GM19025 (cell line): ENCODE results near the gene ZNF274.
"Not testable (repeated sequence)": the region's sequence is repeated elsewhere in the genome, so short reads cannot be mapped to it uniquely, and the experiment has no call there.

Experiments
- ATAC-seq: cut with Tn5 transposase; IDR thresholded peaks from one replicate; pipeline ENCODE4 v1.9.1; 2021; ENCODE audit warnings: mild to moderate bottlenecking, low read depth, moderate library complexity; ENCODE audit not compliant: unreplicated experiment

Gene ZNF274

GRCh38 chr19:58182989-58183816 is at the start of gene ZNF274:
Gene ZNF274 (plus strand): TSS chr19:58183061. CDS start chr19:58183966, 905 bp downstream.
- peak; percentile 93 for ATAC-seq

GRCh38 chr19:58134244-58134643 is 48.6 kb upstream of the ZNF274 start:
- no peak for ATAC-seq

- no peak for ATAC-seq
Measured at GRCh38 chr19:58145849-58146248, 37.0 kb upstream of the ZNF274 start.

GRCh38 chr19:58147475-58147874 is 35.4 kb upstream of the ZNF274 start:
- not testable (repeated sequence) for ATAC-seq

GRCh38 chr19:58150328-58150921 is 32.4 kb upstream of the ZNF274 start, which contains the start of gene ZNF329:
Gene ZNF329 (minus strand): TSS chr19:58150789. CDS start chr19:58129503, 21,286 bp downstream.
- peak; percentile 74 for ATAC-seq

GRCh38 chr19:58153386-58153785 is 29.5 kb upstream of the ZNF274 start:
- ATAC-seq: no peak

GRCh38 chr19:58154287-58154678 is 28.6 kb upstream of the ZNF274 start:
- no peak for ATAC-seq

GRCh38 chr19:58154679-58155648 is 27.9 kb upstream of the ZNF274 start:
- peak; percentile 43 for ATAC-seq

- no peak for ATAC-seq
Measured at GRCh38 chr19:58157045-58157728, 25.7 kb upstream of the ZNF274 start.

- ATAC-seq: no peak
Measured at GRCh38 chr19:58166268-58166667, 16.6 kb upstream of the ZNF274 start.

- ATAC-seq: no peak
Measured at GRCh38 chr19:58166708-58167280, 16.1 kb upstream of the ZNF274 start.

GRCh38 chr19:58170860-58171259 is 12.0 kb upstream of the ZNF274 start:
- no peak for ATAC-seq

GRCh38 chr19:58181902-58182576 is 822 bp upstream of the ZNF274 start:
- no peak for ATAC-seq

GRCh38 chr19:58182577-58182988 is 278 bp upstream of the ZNF274 start:
- ATAC-seq: no peak

- ATAC-seq: no peak
Measured at GRCh38 chr19:58183817-58184215, 955 bp downstream of the ZNF274 start.

- no peak for ATAC-seq
Measured at GRCh38 chr19:58196901-58197616, 14.2 kb downstream of the ZNF274 start.

- no peak for ATAC-seq
Measured at GRCh38 chr19:58203814-58204475, 21.1 kb downstream of the ZNF274 start.

- no peak for ATAC-seq
Measured at GRCh38 chr19:58204566-58204965, 21.7 kb downstream of the ZNF274 start.
